Measurements from ENCODE around the gene PDE3B.

Gene PDE3B

DNA sequence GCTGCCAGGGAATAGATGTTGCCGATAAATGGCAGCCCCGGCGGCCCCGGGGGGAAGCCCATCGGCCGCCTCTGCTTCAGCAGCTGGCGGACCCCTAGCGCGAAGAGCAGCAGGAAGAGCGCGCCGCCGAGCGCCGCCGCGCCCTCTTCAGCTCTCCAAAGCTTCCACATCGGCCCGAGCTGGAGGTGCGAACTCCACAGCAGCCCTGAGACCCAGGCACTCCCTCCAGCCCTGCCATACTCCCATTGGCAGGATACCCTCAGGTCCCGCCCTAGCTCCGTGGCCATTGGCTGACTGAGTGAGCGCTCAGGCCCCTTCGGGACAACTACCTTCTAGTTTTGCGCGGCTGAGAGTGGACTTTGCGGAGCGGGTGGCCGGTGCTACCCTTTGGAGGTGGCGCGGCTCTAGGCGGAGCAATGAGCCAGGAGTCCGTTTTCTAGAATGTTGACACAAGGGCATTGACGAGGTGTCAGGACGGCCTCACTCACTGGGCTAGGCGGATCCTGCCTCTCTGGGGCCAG is 248.5 kb downstream of the PDE3B start, which contains the start of gene CYP2R1:
Gene CYP2R1, minus strand, starts transcription at position 196 of the 521 bp plus-strand sequence. Its CDS starts 26 bp downstream, at position 170.
- DNase-seq: peak; percentile 81 to 89

DNA sequence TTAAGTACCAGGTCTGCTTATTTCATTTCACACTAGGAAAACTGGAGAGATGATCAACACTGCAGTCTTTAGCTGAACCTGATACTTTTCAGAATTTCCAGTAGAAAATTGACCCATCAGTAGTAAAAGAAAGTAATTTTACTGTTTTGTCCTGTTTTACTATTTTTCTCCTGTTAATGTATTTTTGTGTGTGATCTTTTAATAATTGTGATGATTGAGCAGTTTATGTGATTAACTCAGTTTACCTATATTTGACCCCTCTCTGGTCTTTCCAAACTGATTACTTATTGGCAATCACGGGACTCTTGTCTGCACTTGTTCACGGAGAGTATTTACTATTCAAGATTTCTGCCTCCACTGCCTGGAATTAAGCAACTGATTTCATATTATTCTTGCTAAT is 249.0 kb downstream of the PDE3B start:
- no peak for DNase-seq

DNA sequence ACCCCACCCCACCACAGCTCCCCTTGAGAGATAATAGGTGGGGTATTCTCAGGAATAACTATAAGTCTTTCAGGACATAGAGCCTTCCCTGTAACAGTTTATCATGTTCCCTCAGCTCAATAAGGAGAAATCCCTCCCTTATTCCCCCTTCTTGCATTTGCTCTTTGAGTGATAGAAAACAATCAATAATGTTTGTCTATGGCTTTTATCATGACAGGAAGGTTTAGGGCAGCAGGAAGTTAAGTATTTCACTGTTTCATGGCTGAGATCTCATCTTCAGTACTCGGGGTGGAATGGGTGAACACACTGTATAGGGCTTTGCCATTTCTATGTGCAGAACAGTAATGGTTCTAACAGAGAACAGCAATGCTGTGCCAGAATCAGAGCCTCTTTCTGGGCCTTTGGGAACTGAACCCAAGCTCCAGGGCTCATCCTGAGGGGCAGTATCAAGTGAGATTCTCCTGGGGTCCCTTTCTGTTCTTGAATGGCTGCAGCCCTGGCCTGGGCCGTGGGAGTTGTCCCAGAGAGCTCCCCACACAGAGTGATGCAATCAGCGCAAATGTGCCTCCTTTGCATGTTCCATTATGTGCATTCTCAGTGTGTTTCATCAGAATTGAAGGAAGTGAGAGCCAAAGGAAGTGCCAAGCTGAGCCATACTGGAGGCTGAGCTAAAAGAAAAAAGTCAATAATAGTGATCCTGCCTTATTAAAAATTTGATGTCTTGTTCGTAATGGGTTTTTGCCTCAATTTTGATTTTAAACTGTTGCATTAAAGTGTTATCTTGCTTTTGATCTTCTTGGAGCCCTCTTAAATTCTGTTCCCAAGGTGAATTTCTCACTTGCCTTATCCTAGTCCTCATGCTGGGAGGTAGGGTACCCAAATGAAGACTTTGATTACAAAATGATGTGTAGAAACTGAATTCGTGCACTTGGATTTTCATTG is 251.3 kb downstream of the PDE3B start:
- DNase-seq: no peak

DNA sequence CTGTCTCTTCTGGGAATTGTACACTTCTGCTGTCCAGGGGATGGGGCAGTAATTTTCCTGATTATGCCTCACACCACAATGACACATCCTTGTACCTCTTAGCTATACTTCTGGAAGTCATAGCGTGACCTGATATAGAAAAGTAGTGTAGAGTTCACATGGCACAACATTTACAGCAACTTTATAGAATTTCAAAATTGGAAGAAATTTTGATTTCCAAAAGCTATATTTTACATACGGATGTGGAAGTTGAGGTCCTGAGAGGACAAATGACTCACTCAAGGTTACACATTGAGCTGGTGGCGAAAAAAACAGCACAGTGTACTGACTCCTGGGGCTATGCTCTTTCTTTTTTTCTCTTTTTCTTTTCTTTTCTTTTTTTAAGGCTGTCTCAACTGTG is 254.8 kb downstream of the PDE3B start:
- DNase-seq: no peak

DNA sequence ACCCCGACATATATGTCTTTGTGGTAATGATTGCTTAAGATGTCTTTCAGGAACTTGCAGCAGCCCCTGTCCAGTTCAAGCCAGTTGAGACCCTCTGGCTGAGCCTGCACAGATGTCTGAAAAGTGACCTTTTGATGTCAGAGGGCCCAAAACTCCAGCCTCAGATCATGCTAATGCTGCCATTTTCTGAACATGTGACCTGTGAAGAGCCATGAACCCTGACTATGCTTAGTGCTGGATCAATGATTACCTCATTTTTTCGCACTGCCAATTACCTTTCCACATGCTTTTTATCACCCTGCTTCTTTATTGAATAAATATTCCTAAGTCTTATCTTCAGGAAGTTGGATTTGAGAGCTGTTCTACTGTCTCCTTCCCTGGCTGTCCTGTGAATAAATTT is 255.3 kb downstream of the PDE3B start:
- no peak for DNase-seq

DNA sequence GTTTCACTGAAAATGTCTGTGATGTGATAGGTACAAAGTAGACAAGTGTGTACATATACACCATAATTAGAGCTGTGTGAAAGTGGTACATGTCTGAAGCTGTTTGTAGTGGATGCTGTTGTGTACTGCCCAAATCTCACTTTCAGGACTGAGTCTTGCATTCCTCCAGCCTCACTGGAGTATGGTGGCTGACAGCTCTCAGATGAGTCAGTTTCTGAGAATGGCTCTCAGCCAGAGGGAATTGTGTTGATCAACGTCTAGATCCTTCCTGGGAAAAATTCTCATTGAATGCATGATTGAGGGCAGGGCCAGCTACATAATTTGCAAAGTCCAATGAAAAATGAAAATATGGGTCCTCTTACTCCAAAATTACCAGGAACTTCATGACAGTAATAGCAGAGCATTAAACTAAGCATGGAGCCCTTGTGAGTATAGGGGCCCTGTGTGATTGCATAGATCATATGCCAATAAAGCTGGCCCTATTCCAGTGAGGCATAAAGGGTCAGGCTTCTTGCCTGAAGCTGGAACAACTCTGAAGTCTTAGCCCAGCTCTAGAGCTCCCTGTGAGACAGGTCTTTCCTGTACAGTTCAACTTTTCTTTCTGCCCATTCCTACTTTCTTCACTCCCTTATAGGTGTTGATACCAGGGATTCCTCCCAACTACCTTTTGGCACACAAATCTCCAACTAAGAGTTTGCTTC is 259.2 kb downstream of the PDE3B start:
- DNase-seq: no peak

DNA sequence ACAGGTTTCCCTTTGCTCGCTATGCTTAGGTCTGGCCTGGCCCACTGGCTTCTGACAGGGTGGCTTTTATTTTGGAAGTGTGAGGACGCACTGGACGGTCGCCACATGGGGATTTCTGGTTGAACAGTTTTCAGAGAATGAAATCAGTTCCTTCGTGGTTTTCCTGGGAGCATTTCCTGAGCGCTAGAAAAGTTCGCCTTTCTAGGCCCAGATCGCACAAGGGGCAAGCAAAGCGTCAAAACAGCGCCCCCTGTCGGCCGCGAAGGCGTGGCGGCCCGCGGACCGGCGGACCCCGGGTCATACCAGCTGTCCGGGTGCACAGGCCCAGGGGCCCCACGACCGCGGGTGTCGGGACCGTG is 261.1 kb downstream of the PDE3B start:
- peak; percentile 72 to 87 for DNase-seq

DNA sequence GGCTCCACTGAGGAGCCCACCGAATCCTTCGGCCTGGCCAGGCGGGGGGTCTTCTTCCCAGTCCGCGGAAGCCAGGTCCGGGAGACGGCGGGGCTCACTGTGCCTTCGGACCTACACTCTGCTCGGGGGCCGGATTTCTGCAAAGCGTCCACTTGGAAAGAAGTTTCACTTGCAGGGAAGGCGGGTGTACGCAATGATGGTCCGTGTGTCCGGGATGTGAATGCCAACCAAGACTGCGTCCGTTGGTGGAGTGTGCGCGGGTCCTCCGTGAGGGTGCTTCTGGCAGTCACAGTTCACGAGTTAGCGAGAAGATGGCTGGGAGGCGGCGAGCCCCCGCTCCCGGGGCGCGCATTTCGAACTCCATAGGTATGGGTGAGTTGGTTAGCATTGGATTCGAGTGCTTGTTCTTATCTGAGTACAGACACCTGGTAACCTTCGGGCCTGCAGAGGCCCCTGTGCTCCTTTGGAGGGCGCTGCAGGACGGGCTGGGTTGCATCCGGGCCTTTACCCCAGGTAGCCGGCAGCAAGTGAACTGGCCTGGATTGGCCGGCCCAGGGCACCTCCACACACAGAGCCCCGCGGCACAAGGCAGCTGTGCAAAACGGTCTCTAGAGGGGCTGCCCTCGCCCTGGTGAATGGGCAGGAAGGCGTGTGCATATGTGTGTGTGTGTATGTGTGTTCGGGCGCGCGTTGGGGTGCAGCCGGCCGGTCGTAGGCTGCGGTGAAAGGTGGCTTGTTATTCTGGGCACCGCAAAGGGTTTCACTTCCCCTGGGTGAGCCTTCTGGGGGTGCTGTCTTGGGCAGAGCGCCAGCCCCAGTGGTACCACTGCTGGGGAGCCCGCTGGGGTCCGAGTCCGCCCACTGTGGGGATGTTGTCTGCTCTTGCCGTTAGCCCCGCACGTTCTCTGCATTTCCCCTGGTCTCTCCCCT is 261.8 kb downstream of the PDE3B start:
- peak; percentile 51 to 52 for DNase-seq

DNA sequence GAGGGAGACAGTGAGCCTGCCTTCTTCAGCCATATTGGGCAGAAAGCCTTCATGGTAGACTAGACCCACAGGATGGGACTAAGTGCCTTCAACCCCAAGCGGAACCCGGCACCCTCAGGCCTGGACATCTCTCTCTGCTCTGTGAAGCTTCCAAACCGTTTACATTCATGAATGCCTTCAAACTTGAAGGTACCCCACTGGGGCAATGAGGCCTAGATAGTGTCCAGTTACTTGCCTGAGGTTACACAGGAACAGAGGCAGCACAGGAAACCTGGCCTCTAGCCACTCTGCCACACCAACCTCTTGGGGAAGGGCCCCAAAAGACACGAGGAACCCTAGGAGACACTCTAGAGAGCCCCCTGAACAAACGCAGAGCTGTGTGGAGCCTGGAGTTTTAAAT is 263.0 kb downstream of the PDE3B start:
- DNase-seq: no peak

DNA sequence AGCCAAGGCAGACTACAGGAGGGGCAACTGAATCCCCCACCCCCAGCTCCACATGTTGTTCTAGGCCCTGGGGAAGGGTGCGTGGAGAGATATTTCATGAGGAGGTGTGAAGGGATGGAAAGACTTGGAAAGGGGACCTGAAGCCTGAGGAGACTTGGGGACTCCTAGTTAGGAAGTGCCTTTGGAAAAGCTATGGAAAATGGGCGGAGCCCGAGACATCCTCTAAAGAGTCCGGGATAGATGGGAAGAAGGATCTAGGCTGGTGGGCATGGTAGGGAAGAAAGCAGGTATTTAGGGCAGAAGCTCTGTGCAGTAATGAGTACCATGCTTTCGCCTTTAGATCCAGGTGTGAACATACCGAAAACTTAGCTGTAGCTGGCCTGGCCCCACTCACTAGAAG is 263.4 kb downstream of the PDE3B start:
- no peak for DNase-seq

DNA sequence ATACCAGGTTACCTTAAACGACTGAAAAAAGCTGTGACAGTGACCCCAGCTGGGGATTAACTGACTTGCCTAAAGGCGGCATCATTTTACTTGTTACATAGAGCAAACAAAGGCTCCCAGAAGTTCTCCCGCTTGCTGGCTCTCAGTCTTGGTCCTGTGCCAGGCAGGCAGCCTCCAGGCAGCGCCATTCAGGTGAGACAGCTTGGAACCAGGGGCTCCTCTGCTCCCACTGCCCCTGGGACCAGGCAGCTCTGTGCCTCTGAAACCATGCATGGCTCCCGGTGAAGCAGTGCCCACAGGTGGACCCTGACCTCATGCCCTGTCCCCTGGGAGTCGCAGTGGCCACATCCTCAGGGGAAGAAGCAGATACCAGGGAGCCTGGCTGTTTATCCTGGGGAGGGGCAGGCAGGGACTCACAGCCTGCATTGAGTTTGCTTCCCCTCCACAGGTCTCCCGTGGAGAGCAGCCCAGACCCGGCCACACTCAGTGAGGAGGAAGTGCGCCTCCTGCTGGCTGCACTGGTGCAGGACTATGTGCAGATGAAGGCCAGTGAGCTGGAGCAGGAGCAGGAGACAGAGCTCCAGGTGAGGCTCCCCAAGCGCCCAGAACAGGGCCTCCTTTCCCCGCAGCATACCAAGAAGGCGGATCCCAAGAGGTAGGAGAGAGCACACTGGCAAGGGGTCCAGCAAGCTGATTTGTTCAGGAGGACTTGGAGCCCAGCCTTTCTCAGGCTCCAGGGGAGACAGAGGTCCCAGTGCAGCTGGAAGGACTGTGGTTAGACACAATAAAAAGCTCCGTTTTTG is 264.0 kb downstream of the PDE3B start:
- DNase-seq: peak; percentile 77 to 88

DNA sequence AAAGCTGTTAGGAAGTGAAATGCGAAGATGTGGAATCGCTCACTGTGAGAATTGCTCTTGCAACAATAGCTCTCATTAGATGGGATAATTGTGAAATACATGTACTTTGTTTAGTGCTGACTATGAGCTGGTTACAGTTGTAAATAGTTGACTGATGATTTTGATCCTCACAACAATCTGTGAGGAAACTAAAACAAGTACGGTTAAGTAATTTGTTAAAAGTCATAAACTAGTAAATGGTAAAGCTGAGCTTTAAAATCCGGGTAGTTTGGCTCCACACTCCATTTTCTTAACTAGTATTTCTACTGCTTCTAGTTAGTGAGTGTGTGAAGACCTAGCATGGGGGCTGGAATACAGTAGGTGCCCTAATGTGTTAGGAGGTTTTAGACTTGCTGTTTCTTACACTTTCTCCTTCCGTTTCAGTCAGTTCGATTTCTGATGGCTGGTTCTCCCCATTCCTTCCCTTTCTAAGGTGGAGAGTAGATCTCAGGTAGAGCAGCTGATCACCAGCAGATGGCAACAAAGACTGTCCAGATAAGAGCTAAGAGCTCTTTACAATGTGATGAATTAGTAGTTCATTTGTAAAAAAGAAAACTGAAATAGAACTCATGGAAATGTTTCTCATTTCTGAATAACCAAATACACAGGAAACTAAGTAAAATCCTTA is 264.7 kb downstream of the PDE3B start:
- peak in 1 of 2 experiments; percentile 42 for DNase-seq

DNA sequence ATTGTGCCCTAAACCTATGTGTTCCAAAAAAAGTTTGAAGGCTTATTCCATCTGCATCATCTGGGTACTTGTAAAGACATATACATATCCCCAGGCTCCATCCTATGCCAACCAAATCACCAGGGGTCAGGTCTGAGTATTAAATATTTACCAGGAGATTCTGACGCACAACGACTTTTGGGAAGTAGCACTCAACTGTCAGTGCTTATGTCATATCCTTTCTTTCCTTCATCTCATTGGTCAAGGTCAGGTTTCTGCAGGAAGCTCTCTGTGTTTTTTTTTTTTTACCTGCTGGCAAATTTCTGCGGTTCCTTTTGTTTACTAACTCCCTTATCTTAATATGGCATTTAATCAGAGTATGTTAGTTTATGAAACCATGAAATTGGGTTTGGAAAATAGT is 270.9 kb downstream of the PDE3B start:
- no peak for DNase-seq

DNA sequence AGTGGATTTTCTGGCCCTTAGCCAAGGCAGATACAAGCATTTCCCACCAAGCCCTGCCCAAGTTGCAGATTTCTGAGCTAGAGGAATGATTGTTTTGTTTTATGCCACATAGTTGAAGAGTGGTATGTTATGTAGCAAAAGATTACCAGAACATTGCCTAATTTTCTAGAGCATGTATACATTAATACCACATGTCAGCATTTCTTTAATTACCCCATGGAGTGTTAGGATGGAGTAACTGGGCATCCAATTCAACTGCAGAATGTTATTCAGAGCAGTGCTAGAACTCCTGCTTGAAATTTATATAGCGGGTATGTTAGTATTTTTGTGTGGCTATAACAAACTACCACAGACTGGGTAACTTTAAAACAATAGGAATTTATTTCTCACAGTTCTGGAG is 272.8 kb downstream of the PDE3B start:
- DNase-seq: no peak
